ENCODE data around the gene MACROH2A1.

GRCh38 chr5:135310328-135310989, 88.6 kb downstream of the MACROH2A1 start:
- no peak for TF ChIP-seq CTCF (conservative IDR thresholded peaks at IDR 0.05; ENCODE audit: low read depth in 2 of 2)
- no peak for TF ChIP-seq NANOG (IDR thresholded peaks at IDR 0.05; ENCODE audit: borderline replicate concordance)
- TF ChIP-seq EZH2 (IDR thresholded peaks at IDR 0.05; ENCODE audit: low read depth, unreplicated experiment): no peak
- TF ChIP-seq ZNF114 (CRISPR knock-in tag; IDR thresholded peaks at IDR 0.05): no peak
- TF ChIP-seq POLR2AphosphoS5 (IDR thresholded peaks at IDR 0.05; ENCODE audit: low read depth): no peak
- TF ChIP-seq ZNF331 (CRISPR knock-in tag; IDR thresholded peaks at IDR 0.05; ENCODE audit: low read depth): no peak
- TF ChIP-seq, protein P1, sequence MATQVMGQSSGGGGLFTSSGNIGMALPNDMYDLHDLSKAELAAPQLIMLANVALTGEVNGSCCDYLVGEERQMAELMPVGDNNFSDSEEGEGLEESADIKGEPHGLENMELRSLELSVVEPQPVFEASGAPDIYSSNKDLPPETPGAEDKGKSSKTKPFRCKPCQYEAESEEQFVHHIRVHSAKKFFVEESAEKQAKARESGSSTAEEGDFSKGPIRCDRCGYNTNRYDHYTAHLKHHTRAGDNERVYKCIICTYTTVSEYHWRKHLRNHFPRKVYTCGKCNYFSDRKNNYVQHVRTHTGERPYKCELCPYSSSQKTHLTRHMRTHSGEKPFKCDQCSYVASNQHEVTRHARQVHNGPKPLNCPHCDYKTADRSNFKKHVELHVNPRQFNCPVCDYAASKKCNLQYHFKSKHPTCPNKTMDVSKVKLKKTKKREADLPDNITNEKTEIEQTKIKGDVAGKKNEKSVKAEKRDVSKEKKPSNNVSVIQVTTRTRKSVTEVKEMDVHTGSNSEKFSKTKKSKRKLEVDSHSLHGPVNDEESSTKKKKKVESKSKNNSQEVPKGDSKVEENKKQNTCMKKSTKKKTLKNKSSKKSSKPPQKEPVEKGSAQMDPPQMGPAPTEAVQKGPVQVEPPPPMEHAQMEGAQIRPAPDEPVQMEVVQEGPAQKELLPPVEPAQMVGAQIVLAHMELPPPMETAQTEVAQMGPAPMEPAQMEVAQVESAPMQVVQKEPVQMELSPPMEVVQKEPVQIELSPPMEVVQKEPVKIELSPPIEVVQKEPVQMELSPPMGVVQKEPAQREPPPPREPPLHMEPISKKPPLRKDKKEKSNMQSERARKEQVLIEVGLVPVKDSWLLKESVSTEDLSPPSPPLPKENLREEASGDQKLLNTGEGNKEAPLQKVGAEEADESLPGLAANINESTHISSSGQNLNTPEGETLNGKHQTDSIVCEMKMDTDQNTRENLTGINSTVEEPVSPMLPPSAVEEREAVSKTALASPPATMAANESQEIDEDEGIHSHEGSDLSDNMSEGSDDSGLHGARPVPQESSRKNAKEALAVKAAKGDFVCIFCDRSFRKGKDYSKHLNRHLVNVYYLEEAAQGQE (IDR thresholded peaks at IDR 0.05; ENCODE audit: unreplicated experiment): no peak
- no peak for TF ChIP-seq JUNB (IDR thresholded peaks at IDR 0.05; ENCODE audit: unreplicated experiment)
- TF ChIP-seq, protein P2, sequence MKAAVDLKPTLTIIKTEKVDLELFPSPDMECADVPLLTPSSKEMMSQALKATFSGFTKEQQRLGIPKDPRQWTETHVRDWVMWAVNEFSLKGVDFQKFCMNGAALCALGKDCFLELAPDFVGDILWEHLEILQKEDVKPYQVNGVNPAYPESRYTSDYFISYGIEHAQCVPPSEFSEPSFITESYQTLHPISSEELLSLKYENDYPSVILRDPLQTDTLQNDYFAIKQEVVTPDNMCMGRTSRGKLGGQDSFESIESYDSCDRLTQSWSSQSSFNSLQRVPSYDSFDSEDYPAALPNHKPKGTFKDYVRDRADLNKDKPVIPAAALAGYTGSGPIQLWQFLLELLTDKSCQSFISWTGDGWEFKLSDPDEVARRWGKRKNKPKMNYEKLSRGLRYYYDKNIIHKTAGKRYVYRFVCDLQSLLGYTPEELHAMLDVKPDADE (IDR thresholded peaks at IDR 0.05): no peak
- TF ChIP-seq CREB1 (CRISPR knock-in tag; IDR thresholded peaks at IDR 0.05; ENCODE audit: low read depth): no peak
- no peak for TF ChIP-seq EZH2phosphoT487 (IDR thresholded peaks at IDR 0.05; ENCODE audit: unreplicated experiment)
- no peak for TF ChIP-seq STAT1 (IDR thresholded peaks at IDR 0.05; ENCODE audit: unreplicated experiment)
- TF ChIP-seq ZNF462 (CRISPR knock-in tag; IDR thresholded peaks at IDR 0.05): no peak

All from GM23338 (cell line).